Lung (tissue), 12 donors: ENCODE data around the gene CRNKL1. TPM values are rescaled to one million over a fixed set of nuclear protein-coding genes. Genes with fewer than 3 reads are reported as not detected.

ENCODE experiments used
- ATAC-seq: fragments of 200-7000 bp; cut with Tn5 transposase; one replicate; pipeline ENCODE4 v1.9.1; 2020; ENCODE audit warnings: moderate number of reproducible peaks; ENCODE audit not compliant: insufficient read depth, low FRiP score
- DNase-seq, 3 donors: peaks; one replicate each; pipeline ENCODE4 v3.0.0-alpha.2; 2013 to 2017
- H3K27ac ChIP-seq, 2 donors: one replicate each; pipeline ENCODE4 v1.5.1; 2013; ENCODE audit warnings: mild to moderate bottlenecking in 2 of 2, moderate library complexity in 2 of 2, control low read depth in 1 of 2, inconsistent platforms in 1 of 2, low read depth in 1 of 2, low read length in 1 of 2
- H3K27me3 ChIP-seq, 3 donors: one replicate each; pipeline ENCODE4 v1.5.1; 2013; ENCODE audit warnings: low read length in 2 of 3; ENCODE audit not compliant: control insufficient read depth in 3 of 3, insufficient read depth in 3 of 3
- H3K36me3 ChIP-seq, 4 donors: one replicate each; pipeline ENCODE4 v1.5.1; 2013; ENCODE audit warnings: low read length in 4 of 4, mild to moderate bottlenecking in 1 of 4, moderate library complexity in 1 of 4; ENCODE audit not compliant: control insufficient read depth in 4 of 4, insufficient read depth in 4 of 4
- H3K4me1 ChIP-seq, 5 donors: one replicate each; pipeline ENCODE4 v1.5.1; 2013; ENCODE audit warnings: low read length in 5 of 5, mild to moderate bottlenecking in 2 of 5, moderate library complexity in 1 of 5; ENCODE audit not compliant: control insufficient read depth in 5 of 5, insufficient read depth in 5 of 5
- H3K4me3 ChIP-seq: one replicate; pipeline ENCODE4 v1.5.1; 2013; ENCODE audit warnings: mild to moderate bottlenecking, control low read depth, moderate library complexity
- H3K9ac ChIP-seq, 2 donors: one replicate each; pipeline ENCODE4 v1.5.1; 2013; ENCODE audit warnings: low read length in 2 of 2, control low read depth in 1 of 2; ENCODE audit not compliant: insufficient read depth in 1 of 2
- H3K9me3 ChIP-seq, 4 donors: one replicate each; pipeline ENCODE4 v1.5.1; 2013; ENCODE audit warnings: low read length in 3 of 4, mild to moderate bottlenecking in 1 of 4, moderate library complexity in 1 of 4; ENCODE audit not compliant: control insufficient read depth in 4 of 4, insufficient read depth in 3 of 4
- WGBS, 2 donors: extraction: QIAGEN DNeasy Blood & Tissue Kit; methylation state at CpG; one replicate each; pipeline ENCODE4 v1.1.7; 2013; 5-methylcytosine and 5-hydroxymethylcytosine counted together
- polyA plus RNA-seq, 2 donors: library from polyadenylated mRNA; stranded (reverse); fragments of 200-250 nt; gene quantifications; one replicate each; pipeline ENCODE4 v1.2.1, GENCODE V29; 2013
- total RNA-seq, 2 donors: library from RNA; depleted of rRNA in 1 of 2; stranded (reverse); fragments of >200 nt in 1 of 2; gene quantifications; one replicate each; pipeline ENCODE4 v1.2.1, GENCODE V29; 2014 to 2021
- TF ChIP-seq, protein P1 (sequence below): IDR thresholded peaks from 2 replicates; pipeline ENCODE4 v1.5.1; 2012; ENCODE audit warnings: mild to moderate bottlenecking; ENCODE audit errors: control extremely low read depth, extremely low read depth
- donor health status: control.
- donor health status: control.
- donor health status: Bipolar disorder and iron deficiency.
- donor health status: healthy.
- donor health status: DM: yes; HTN: yes; CAD: no.

The CRNKL1 gene
- total and polyA plus RNA-seq, 4 donors = 11.0 to 39.5 (median 20.4) TPM

GRCh38 chr20:20017001-20017843 is 35.0 kb downstream of the CRNKL1 start, which contains the start of gene NAA20:
NAA20 (plus strand) TSS chr20:20017362; CDS start chr20:20017397, 35 bp downstream.
- peak within 1 kb of the TSS; percentile 50 to 92 for H3K27ac ChIP-seq
- H3K4me3 ChIP-seq = peak within 1 kb of the TSS; percentile 96
- peaks cover 10 to 23% (median 12%) of the 10 kb centered on the region in 5 donors for H3K4me1 ChIP-seq
- H3K9ac ChIP-seq = peak within 1 kb of the TSS; percentile 25 to 88
- H3K36me3 ChIP-seq = peaks cover 0 to 13% (median 1%) of the 10 kb centered on the region in 4 donors
- no peaks in the 10 kb centered on the region for H3K27me3 ChIP-seq
- H3K9me3 ChIP-seq = no peaks in the 10 kb centered on the region
- TF ChIP-seq, protein P1, sequence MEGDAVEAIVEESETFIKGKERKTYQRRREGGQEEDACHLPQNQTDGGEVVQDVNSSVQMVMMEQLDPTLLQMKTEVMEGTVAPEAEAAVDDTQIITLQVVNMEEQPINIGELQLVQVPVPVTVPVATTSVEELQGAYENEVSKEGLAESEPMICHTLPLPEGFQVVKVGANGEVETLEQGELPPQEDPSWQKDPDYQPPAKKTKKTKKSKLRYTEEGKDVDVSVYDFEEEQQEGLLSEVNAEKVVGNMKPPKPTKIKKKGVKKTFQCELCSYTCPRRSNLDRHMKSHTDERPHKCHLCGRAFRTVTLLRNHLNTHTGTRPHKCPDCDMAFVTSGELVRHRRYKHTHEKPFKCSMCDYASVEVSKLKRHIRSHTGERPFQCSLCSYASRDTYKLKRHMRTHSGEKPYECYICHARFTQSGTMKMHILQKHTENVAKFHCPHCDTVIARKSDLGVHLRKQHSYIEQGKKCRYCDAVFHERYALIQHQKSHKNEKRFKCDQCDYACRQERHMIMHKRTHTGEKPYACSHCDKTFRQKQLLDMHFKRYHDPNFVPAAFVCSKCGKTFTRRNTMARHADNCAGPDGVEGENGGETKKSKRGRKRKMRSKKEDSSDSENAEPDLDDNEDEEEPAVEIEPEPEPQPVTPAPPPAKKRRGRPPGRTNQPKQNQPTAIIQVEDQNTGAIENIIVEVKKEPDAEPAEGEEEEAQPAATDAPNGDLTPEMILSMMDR = peak; percentile 78
- WGBS, 2 donors = 0% methylated on average over 71 to 81 of the region's 81 CpGs
- ATAC-seq = peak; percentile 96
- peak; percentile 93 to 96 (median 95) for DNase-seq

- no peaks in the 10 kb centered on the region for H3K9me3 ChIP-seq
- H3K9ac ChIP-seq = no peak overlapping the region
- DNase-seq = peak in 1 of 3 donors; percentile 12
- H3K4me3 ChIP-seq = no peak overlapping the region
- peaks cover 0 to 4% (median 0%) of the 10 kb centered on the region in 3 donors for H3K27me3 ChIP-seq
- 13 to 20% methylated on average over 2 of the region's 2 CpGs for WGBS, 2 donors
- peaks cover 0 to 13% (median 0%) of the 10 kb centered on the region in 4 donors for H3K36me3 ChIP-seq
- TF ChIP-seq, protein P1 = no peak
- ATAC-seq = no peak
- peaks cover 12 to 29% (median 18%) of the 10 kb centered on the region in 5 donors for H3K4me1 ChIP-seq
- H3K27ac ChIP-seq = no peak overlapping the region
These were observed 37.6 kb downstream of the CRNKL1 start for GRCh38 chr20:20014659-20015058.

- no peak for ATAC-seq
- no peak for DNase-seq
- WGBS, 2 donors = 62 to 78% methylated on average over 2 of the region's 2 CpGs
- Histone ChIP-seq H3K36me3 (peaks cover 0 to 3% (median 0%) of the 10 kb centered on the region in 4 donors), H3K4me1 (peaks cover 0 to 22% (median 8%) of the 10 kb centered on the region in 5 donors), H3K27ac (no peak overlapping the region), H3K27me3 (peaks cover 0 to 6% (median 0%) of the 10 kb centered on the region in 3 donors), H3K4me3 (no peak overlapping the region), H3K9ac (no peak overlapping the region), H3K9me3 (no peaks in the 10 kb centered on the region)
- TF ChIP-seq, protein P1 = no peak
These were observed 39.7 kb downstream of the CRNKL1 start for GRCh38 chr20:20012541-20012940.
